SK-N-SH treated with all-trans-retinoic acid at 6 μM for 48 hours (cell line): ENCODE measurements around the gene PLPPR2.

Experiments
- ATAC-seq: fragments of 200-7000 bp; cut with Tn5 transposase; 3 replicates; pipeline ENCODE4 v1.9.1; 2020; ENCODE audit warnings: mild to moderate bottlenecking, moderate library complexity
- ARNTL ChIP-seq: fragments of 450-650 bp; formaldehyde crosslinking; IDR thresholded peaks from 2 replicates; pipeline ENCODE4 v1.5.0; 2020; ENCODE audit warnings: low read depth, mild to moderate bottlenecking, moderate library complexity, borderline replicate concordance
- BACH2 ChIP-seq: fragments of 250-450 bp; sonication (Bioruptor Pico); IDR thresholded peaks from 2 replicates; pipeline ENCODE4 v1.9.0; 2021; ENCODE audit warnings: mild to moderate bottlenecking, borderline replicate concordance
- CREB5 ChIP-seq: fragments of 250-450 bp; sonication (Bioruptor Pico); IDR thresholded peaks from 2 replicates; pipeline ENCODE4 v1.5.1; 2020; ENCODE audit warnings: low read depth, mild to moderate bottlenecking, moderate library complexity
- CSDC2 ChIP-seq: fragments of 250-450 bp; sonication (Bioruptor Pico); IDR thresholded peaks from 2 replicates; pipeline ENCODE4 v1.5.0; 2020; ENCODE audit warnings: mild to moderate bottlenecking, moderate library complexity
- CSRNP3 ChIP-seq: fragments of 250-450 bp; sonication (Bioruptor Pico); IDR thresholded peaks from 2 replicates; pipeline ENCODE4 v1.5.1; 2021; ENCODE audit warnings: mild to moderate bottlenecking, moderate library complexity
- ESRRG ChIP-seq: fragments of 250-450 bp; sonication (Bioruptor Pico); IDR thresholded peaks from 2 replicates; pipeline ENCODE4 v1.6.1; 2021; ENCODE audit warnings: mild to moderate bottlenecking
- GLIS3 ChIP-seq: fragments of 250-450 bp; sonication (Bioruptor Pico); IDR thresholded peaks from 2 replicates; pipeline ENCODE4 v1.5.0; 2020; ENCODE audit warnings: mild to moderate bottlenecking, moderate library complexity
- ISL1 ChIP-seq: fragments of 250-450 bp; sonication (Bioruptor Pico); IDR thresholded peaks from 2 replicates; pipeline ENCODE4 v2.1.2; 2022; ENCODE audit warnings: mild to moderate bottlenecking, moderate library complexity
- OSR1 ChIP-seq: fragments of 250-450 bp; sonication (Bioruptor Pico); IDR thresholded peaks from 2 replicates; pipeline ENCODE4 v1.8.0; 2022; ENCODE audit warnings: moderate library complexity, mild to moderate bottlenecking, inconsistent platforms
- PATZ1 ChIP-seq: fragments of 250-450 bp; sonication (Bioruptor Pico); IDR thresholded peaks from 2 replicates; pipeline ENCODE4 v1.8.0; 2020; ENCODE audit warnings: mild to moderate bottlenecking, moderate library complexity, borderline replicate concordance
- POU6F1 ChIP-seq: fragments of 250-450 bp; sonication (Bioruptor Pico); IDR thresholded peaks from 2 replicates; pipeline ENCODE4 v1.8.0; 2021; ENCODE audit warnings: low read depth, mild to moderate bottlenecking, moderate library complexity, borderline replicate concordance
- SNAI2 ChIP-seq: fragments of 250-450 bp; sonication (Bioruptor Pico); IDR thresholded peaks from 2 replicates; pipeline ENCODE4 v1.5.0; 2020; ENCODE audit warnings: mild to moderate bottlenecking, moderate library complexity
- TCF4 ChIP-seq: fragments of 250-450 bp; sonication (Bioruptor Pico); IDR thresholded peaks from 2 replicates; pipeline ENCODE4 v1.8.0; 2021; ENCODE audit warnings: mild to moderate bottlenecking, moderate library complexity, borderline replicate concordance
- TOX ChIP-seq: fragments of 250-450 bp; sonication (Bioruptor Pico); IDR thresholded peaks from 2 replicates; pipeline ENCODE4 v1.8.0; 2021; ENCODE audit warnings: mild to moderate bottlenecking, moderate library complexity, borderline replicate concordance
- ZC3H10 ChIP-seq: fragments of 250-450 bp; sonication (Bioruptor Pico); IDR thresholded peaks from 2 replicates; pipeline ENCODE4 v1.5.1; 2021; ENCODE audit warnings: mild to moderate bottlenecking, moderate library complexity
- ZFP3 ChIP-seq: fragments of 250-450 bp; sonication (Bioruptor Pico); IDR thresholded peaks from 2 replicates; pipeline ENCODE4 v1.5.0; 2020; ENCODE audit warnings: mild to moderate bottlenecking, moderate library complexity
- ZFP30 ChIP-seq: fragments of 450-650 bp; formaldehyde crosslinking; IDR thresholded peaks from 2 replicates; pipeline ENCODE4 v1.5.0; 2022; ENCODE audit warnings: mild to moderate bottlenecking, moderate library complexity
- ZNF565 ChIP-seq: fragments of 450-650 bp; formaldehyde crosslinking; conservative IDR thresholded peaks from 2 replicates; pipeline ENCODE4 v1.5.0; 2020; ENCODE audit warnings: low read depth, mild to moderate bottlenecking, moderate library complexity
- ZNF70 ChIP-seq: fragments of 450-650 bp; formaldehyde crosslinking; IDR thresholded peaks from 2 replicates; pipeline ENCODE4 v1.5.0; 2020; ENCODE audit warnings: mild to moderate bottlenecking, moderate library complexity
- ZNF8 ChIP-seq: fragments of 450-650 bp; formaldehyde crosslinking; IDR thresholded peaks from 2 replicates; pipeline ENCODE4 v1.5.0; 2020; ENCODE audit warnings: mild to moderate bottlenecking, moderate library complexity

PLPPR2 gene

GRCh38 chr19:11364935-11365334 lies 9.7 kb downstream of the PLPPR2 start:
- no peak for TF ChIP-seq POU6F1 (CRISPR knock-in tag)
- TF ChIP-seq ISL1 (CRISPR knock-in tag), result no peak
- TF ChIP-seq TOX, result no peak
- TF ChIP-seq ARNTL (CRISPR knock-in tag), result no peak
- TF ChIP-seq ZNF8 (CRISPR knock-in tag), result no peak
- no peak for TF ChIP-seq CSRNP3
- TF ChIP-seq, all 23 proteins: peak for 0
- no peak for ATAC-seq

- ATAC-seq, result no peak
- TF ChIP-seq ZNF565 (CRISPR knock-in tag) (no peak), BACH2 (CRISPR knock-in tag) (no peak), SNAI2 (CRISPR knock-in tag) (no peak), ZFP3 (CRISPR knock-in tag) (no peak), PATZ1 (CRISPR knock-in tag) (no peak), CREB5 (no peak), ZNF70 (CRISPR knock-in tag) (no peak), ESRRG (no peak), ZC3H10 (CRISPR knock-in tag) (no peak), CSRNP3 (no peak), ZFP30 (CRISPR knock-in tag) (no peak)
- TF ChIP-seq, all 23 proteins: peak for 0
Measured at GRCh38 chr19:11365557-11366117, 10.4 kb downstream of the PLPPR2 start.

- no peak for ATAC-seq
- TF ChIP-seq ARNTL (CRISPR knock-in tag) (no peak), OSR1 (CRISPR knock-in tag) (no peak), ISL1 (CRISPR knock-in tag) (no peak), ZFP30 (CRISPR knock-in tag) (no peak), CSDC2 (no peak), ESRRG (no peak)
Measured at GRCh38 chr19:11367528-11367927, 12.3 kb downstream of the PLPPR2 start.

GRCh38 chr19:11370744-11371143 lies 15.5 kb downstream of the PLPPR2 start:
- no peak for ATAC-seq

More at GRCh38 chr19:11370744-11371143, 15.5 kb downstream of the PLPPR2 start:
- TF ChIP-seq CSDC2, result no peak
- TF ChIP-seq BACH2 (CRISPR knock-in tag), result no peak
- no peak for TF ChIP-seq ZFP3 (CRISPR knock-in tag)
- TF ChIP-seq ZFP30 (CRISPR knock-in tag), result no peak
- no peak for TF ChIP-seq SNAI2 (CRISPR knock-in tag)
- no peak for TF ChIP-seq GLIS3 (CRISPR knock-in tag)
- TF ChIP-seq CSRNP3, result no peak
- no peak for TF ChIP-seq TCF4 (CRISPR knock-in tag)
- TF ChIP-seq ZNF8 (CRISPR knock-in tag), result no peak
- TF ChIP-seq ZNF70 (CRISPR knock-in tag), result no peak
